HG03039 (cell line): Measurements from ENCODE around the gene BHLHE41.

ENCODE experiments used
- ATAC-seq: cut with Tn5 transposase; IDR thresholded peaks from one replicate; pipeline ENCODE4 v1.9.1; 2021; ENCODE audit warnings: mild to moderate bottlenecking, moderate library complexity; ENCODE audit not compliant: unreplicated experiment

BHLHE41 gene

DNA sequence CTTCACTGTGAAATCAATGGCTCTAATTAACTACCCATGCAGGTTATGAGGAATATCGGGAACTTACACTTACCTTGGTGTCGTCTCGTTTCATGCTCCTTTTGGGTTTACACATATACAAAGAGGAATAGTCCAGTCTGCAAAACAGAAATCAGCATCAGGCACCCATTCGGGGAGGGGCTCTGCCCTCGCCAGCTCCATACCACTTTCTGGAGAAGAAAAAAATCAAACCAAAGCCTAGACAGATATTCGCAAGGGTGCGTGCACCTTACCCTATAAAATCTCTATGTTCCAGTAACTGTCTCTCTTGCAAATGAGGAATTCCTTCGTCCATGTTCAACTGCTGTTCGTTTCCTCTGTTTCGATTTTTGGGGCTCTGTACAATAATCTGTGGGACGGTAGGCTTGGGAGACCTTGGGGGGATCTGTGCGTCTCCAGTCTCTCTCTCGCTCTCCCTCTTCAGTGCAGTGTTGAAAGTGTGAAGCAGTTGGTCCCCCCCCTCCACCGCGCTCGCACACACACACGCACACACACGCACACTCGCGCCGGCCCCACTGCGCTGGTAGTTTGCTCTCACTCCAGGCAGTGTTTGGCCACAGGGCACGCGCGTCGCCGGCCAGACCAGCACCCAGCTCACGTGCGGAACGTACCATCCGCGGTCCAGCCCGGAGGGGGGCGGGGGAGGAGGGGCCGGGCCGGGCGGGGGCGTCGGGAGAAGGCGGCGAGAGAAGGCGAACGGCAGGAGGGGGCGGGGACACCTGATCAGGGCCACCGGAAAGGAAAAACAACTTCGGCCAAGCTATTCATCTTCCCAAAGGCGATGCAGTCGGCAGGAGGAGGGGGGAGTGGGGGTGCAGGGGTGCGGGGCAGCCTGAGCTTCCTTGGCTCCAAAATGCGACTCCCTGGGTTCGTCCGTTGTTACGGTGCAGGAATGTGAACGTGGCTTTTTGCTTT is at the start of gene BHLHE41:
BHLHE41 (minus strand) TSS at position 592 of the 954 bp plus-strand sequence; CDS start at position 334, 258 bp downstream.
- no peak for ATAC-seq

DNA sequence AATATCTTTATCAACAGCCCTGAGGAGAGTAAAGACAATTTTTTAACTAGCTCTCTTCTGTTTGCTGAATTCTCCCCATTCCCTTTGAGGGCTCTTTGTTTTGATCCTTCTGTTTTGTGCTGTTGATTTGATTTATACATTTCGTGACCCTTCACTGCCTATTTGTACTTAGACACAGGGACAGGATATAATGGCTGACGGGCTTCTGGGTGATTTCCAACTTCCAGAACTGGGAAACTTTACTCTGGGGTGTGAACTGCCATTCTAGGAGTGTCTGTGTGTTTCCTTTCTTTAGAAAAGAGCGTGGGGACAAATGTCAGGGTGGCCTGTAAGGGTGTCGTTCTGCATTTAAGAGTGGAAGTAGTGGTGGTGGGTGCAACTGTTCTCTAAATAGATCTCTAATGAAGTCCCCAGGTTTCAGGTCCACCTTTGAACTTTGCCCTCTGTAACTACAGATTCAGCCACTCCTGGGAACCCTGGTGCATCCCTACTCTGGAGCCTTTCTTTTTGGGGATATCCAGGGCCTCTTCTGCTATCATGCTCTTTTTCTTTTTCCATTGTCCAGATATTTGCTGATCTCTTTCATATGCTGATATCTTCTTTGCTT is 48.2 kb upstream of the BHLHE41 start:
- no peak for ATAC-seq

- ATAC-seq = no peak
Observed at GRCh38 chr12:26172539-26172938, 47.7 kb upstream of the BHLHE41 start.

DNA sequence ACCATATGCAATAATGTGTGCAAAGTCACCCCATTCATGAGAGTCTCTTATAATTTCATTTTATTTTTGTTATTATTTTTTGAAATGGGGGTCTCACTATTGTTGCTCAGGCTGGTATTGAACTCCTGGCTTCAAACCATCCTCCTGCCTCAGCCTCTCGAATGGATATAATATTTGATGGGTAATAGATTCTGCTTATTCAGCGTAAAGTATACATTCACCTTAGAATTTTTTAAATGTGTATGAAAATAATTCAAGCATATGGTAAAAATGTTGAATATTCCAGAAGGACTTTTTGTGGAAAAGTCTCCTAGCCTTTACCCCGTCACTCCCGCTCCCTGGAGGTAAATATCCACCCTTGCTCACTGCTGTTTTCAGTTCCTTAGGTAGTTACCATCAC is 47.2 kb upstream of the BHLHE41 start:
- no peak for ATAC-seq

GRCh38 chr12:26164118-26164517 is 39.3 kb upstream of the BHLHE41 start:
- ATAC-seq = no peak

- peak; percentile 75 for ATAC-seq
Observed at GRCh38 chr12:26162905-26163304, 38.1 kb upstream of the BHLHE41 start.

GRCh38 chr12:26162174-26162573 is 37.3 kb upstream of the BHLHE41 start:
- ATAC-seq = no peak

DNA sequence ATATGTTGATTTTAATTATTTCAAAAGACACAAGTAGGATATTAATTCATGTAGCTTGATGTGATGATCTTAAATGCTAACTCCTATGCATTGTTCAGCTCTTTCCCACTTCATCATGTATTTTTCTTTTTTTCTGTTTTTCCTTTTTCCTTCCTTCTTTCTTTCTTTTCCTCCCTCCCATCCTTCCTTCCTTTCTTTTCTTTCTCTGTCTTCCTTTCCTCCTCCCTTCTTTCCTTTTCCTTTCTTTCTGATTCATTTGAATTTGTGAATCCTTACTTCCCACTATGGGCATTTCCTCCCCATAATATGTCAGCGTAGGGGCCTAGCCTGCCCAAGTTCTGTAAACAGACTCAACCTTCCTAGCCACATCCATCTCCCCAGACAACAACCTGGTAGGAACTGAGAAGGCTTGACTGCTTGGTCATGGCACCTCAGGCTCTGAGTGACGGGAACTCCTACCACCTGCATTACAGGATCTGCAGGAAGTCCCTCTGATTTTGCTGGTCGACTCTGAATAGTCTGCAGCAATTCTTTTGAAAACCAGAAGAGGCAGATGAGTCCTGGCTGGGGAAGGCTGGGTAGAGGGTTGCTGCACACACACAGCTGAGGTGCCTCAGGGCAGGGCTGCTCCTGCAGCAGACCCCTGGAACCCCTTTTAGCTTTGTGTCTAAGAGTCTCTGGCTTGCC is 33.4 kb upstream of the BHLHE41 start:
- ATAC-seq = peak; percentile 26

GRCh38 chr12:26157001-26157400 is 32.2 kb upstream of the BHLHE41 start:
- peak; percentile 1 for ATAC-seq

DNA sequence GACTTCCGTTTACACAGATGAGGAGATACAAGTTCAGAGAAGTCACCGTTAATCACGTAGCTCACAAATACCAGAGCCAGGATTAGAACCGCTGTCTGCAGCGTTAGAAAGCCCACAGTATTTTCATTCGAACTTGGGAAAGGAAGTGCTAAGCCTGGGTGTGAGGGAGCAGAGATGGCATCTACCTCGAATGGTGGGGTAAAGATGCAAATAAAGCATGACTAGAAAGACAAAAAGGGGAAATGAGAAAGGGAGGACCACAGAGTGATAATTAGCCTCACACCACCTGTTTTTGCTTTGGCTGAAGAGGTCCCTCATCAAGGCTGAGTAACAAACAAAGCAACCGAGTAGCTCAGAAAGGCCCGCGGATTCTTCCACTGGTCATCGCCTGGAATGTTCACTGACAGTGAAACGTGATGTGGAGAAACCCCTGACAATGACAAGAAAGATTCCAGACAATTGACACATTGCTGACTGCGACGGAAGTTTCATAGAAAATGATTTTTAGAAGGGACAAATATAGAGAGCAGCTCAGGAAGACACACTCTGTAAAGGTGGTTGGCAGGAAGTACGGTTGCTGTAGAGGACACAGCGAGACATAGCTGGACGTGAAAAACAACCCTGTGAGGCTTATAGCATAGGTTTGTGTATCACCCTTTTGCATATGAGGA is 31.5 kb upstream of the BHLHE41 start:
- ATAC-seq = peak; percentile 76

DNA sequence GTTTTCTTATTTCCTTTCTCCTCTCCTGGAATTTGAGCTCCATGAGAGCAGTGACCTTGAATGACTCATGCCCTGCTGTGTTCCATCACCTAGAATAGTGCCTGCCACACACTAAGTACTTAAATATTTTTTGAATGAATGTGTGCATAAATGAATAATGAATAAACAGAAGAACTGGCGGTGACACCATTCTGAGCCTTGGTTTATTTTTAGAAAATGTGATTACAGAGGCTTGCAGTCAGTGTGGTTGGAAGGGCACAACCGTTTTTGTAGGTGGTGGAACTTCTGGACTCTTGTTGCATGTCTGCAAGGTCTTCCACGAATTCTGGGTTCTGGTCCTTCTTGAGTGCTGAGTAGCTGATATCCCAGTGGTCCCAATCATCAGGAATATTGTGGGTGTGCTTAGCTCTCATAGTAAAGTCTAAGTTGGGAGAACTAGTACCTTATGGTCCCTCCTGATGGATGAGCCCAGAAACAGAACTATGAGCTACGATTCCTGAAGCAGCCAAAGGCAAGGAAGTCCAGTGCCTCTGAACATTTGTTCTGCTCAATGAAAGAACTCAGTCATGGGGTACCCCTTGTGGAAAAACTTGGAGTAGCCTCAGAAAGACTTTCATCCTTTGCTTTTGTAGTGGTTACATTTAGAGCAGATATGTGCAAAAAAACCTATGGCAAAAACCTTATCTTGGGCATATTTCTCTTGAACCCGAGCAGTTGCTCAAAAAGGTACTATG is 28.8 kb upstream of the BHLHE41 start:
- ATAC-seq = no peak

DNA sequence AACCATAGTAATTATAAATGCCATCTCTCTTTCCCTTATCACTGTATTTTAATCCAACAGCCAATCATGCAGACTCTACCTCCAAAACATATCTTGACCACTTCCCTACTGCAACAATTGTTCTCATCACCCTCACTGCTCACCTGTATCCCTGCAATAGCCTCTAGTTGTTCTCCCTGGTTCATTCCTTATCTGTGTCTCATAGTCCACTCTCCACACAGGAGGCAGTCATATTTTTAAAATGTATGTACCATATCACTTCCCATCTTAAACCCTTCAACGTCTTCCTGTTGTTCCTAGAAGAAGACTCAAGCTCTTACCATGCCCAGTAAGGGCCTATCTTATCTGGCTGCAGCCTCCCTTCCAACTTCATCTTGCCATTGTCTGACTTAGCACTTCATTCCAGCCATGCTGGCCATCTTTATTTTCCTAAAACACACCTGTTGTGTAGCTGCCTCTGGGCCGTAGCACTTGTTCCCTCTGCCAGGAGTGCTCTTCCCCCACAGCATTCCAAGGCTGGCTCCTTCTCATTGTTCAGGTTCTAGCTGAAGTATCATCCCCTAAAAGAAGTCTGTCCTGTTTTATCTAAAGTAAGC is 27.8 kb upstream of the BHLHE41 start:
- ATAC-seq = no peak

GRCh38 chr12:26150736-26151450 is 26.1 kb upstream of the BHLHE41 start:
- no peak for ATAC-seq

- ATAC-seq = no peak
Observed at GRCh38 chr12:26149968-26150500, 25.2 kb upstream of the BHLHE41 start.

- no peak for ATAC-seq
Observed at GRCh38 chr12:26148291-26148690, 23.5 kb upstream of the BHLHE41 start.

DNA sequence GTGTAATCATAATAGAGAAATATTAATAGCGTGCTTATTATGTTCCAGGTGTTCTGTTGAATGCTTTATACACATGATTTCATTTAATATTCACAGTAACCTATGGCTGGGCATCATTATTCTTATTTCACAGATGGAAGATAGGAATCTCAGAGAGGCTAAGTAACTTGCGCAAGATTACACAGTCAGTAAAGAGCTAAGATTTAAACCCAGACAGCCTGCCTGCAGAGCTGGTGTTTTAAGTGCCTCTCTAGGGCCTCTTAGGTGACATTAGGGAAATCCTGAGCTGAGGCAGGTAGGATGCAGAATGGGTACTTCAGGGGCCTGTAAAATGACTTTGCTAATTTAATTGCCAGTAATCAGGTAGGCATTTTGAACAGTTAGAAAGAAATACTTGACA is 18.5 kb upstream of the BHLHE41 start:
- ATAC-seq = no peak

DNA sequence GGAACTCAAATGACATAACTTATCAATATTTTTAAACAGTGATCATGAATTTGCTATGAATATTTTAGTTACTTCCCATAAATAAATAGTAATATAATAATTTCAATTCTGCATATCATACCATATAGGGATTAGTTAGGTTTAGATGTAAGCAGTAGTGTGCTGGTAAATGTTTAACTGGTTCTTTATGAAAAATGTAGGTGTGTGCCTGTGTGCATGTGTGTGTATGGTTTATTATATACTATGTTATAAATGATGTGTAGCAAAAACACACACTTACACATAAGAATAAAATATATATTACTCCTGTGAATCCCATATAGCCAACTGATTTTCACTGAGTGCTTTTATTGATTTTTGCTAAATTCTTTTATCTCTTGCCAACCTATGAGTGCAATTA is 14.0 kb upstream of the BHLHE41 start:
- no peak for ATAC-seq

GRCh38 chr12:26136688-26137087 is 11.9 kb upstream of the BHLHE41 start:
- ATAC-seq = no peak

- no peak for ATAC-seq
Observed at GRCh38 chr12:26135571-26135970, 10.7 kb upstream of the BHLHE41 start.
